HCT116 (cell line): Measurements from ENCODE around the gene PIGC. TPM values are rescaled to one million over a fixed set of nuclear protein-coding genes. Genes with fewer than 3 reads are reported as not detected.
A peak's percentile ranks its signal among the peaks of the same experiment; 100 is the strongest.

ENCODE experiments used
- ATAC-seq: fragments of 200-7000 bp; cut with Tn5 transposase; 2 replicates; pipeline ENCODE4 v1.9.1; 2020; ENCODE audit warnings: mild to moderate bottlenecking, moderate library complexity
- BruUV-seq: library from RNA; stranded (reverse); fragments of 400-500 nt; replicated peaks from 2 replicates; lab custom pipeline; 2021; lab: Mats Ljungman, UMichigan
- CTCF ChIA-PET: fragments of 300-600 bp; sonication (Branson Sonifier 250); formaldehyde crosslinking; loops from one replicate; lab custom pipeline; 2021; ENCODE audit warnings: antibody characterized with exemption; lab: Charles Lee
- POLR2A ChIA-PET: fragments of 300-600, 350-600 bp; sonication (Branson Sonifier 250); formaldehyde crosslinking; loops from one replicate; lab custom pipeline; 2021; ENCODE audit warnings: antibody characterized with exemption; lab: Charles Lee
- RAD21 ChIA-PET, 2 experiments: fragments of 300-600 bp; sonication (Branson Sonifier 250); formaldehyde crosslinking; loops; one replicate each; lab custom pipeline; 2023; ENCODE audit warnings: low total read pairs in 2 of 2; ENCODE audit not compliant: uncharacterized antibody in 2 of 2, unreplicated experiment in 2 of 2, low non-redundant PET in 1 of 2; lab: Charles Lee
- DNase-seq: peaks from one replicate; pipeline ENCODE4 v3.0.0-alpha.2; 2010; ENCODE audit warnings: low read depth, low spot score
- H2AFZ ChIP-seq: fragments of 200-600 bp; shearing (Covaris generic), sonication (generic); 2 replicates; pipeline ENCODE4 v1.6.1; 2017; ENCODE audit warnings: low read depth, mixed run types, mixed read lengths, antibody characterized with exemption, low read length; ENCODE audit not compliant: poor library complexity, severe bottlenecking
- H3K27ac ChIP-seq: 2 replicates; pipeline ENCODE4 v1.5.1; 2012; ENCODE audit warnings: low read depth, low read length
- H3K27me3 ChIP-seq: fragments of 200-600 bp; sonication (generic); 2 replicates; pipeline ENCODE4 v1.6.1; 2016; ENCODE audit warnings: mixed run types, low read length, mixed read lengths; ENCODE audit not compliant: insufficient read depth
- H3K36me3 ChIP-seq, 2 experiments: fragments of 200-500 bp in 1 of 2; fragments of 200-600 bp in 1 of 2; sonication (Bioruptor generic) in 1 of 2; sonication (generic) in 1 of 2; 2 replicates each; pipeline versions ENCODE4 v1.5.1 to v1.6.1; 2014 to 2016; ENCODE audit warnings: low read length in 2 of 2, inconsistent platforms in 1 of 2, mixed read lengths in 1 of 2, mixed run types in 1 of 2; ENCODE audit not compliant: insufficient read depth in 2 of 2, control insufficient read depth in 1 of 2
- H3K4me1 ChIP-seq, 2 experiments: fragments of 200-600 bp in 1 of 2; sonication (generic) in 1 of 2; 2 replicates each; pipeline versions ENCODE4 v1.5.1 to v1.6.1; 2012 to 2017; ENCODE audit warnings: low read length in 2 of 2, inconsistent platforms in 1 of 2, mild to moderate bottlenecking in 1 of 2, mixed read lengths in 1 of 2, mixed run types in 1 of 2, moderate library complexity in 1 of 2; ENCODE audit not compliant: insufficient read depth in 2 of 2, control insufficient read depth in 1 of 2
- H3K4me2 ChIP-seq: fragments of 200-600 bp; sonication (generic); 2 replicates; pipeline ENCODE4 v1.6.1; 2017; ENCODE audit warnings: mixed run types, low read length, mixed read lengths
- H3K4me3 ChIP-seq, 2 experiments: fragments of 200-600 bp in 1 of 2; sonication (generic) in 1 of 2; replicated peaks in 1 of 2; 2 replicates each; pipeline ENCODE4 v1.5.1; 2011 to 2016; ENCODE audit warnings: low read length in 2 of 2, control low read depth in 1 of 2, low read depth in 1 of 2, mild to moderate bottlenecking in 1 of 2, mixed read lengths in 1 of 2, mixed run types in 1 of 2
- H3K79me2 ChIP-seq: fragments of 200-600 bp; sonication (generic); 2 replicates; pipeline ENCODE4 v1.6.1; 2017; ENCODE audit warnings: mild to moderate bottlenecking, mixed run types, low read length, moderate library complexity, mixed read lengths; ENCODE audit not compliant: insufficient read depth
- H3K9ac ChIP-seq: fragments of 200-600 bp; sonication (generic); 2 replicates; pipeline ENCODE4 v1.6.1; 2016; ENCODE audit warnings: low read length, mixed read lengths
- H3K9me2 ChIP-seq: fragments of 200-600 bp; sonication (generic), shearing (Covaris generic); 2 replicates; pipeline ENCODE4 v1.6.1; 2017; ENCODE audit warnings: mixed run types, mild to moderate bottlenecking, moderate library complexity; ENCODE audit not compliant: insufficient read depth
- H3K9me3 ChIP-seq, 2 experiments: fragments of 200-500 bp in 1 of 2; fragments of 200-600 bp in 1 of 2; sonication (Bioruptor generic) in 1 of 2; sonication (generic) in 1 of 2; 2 replicates each; pipeline ENCODE4 v1.6.1; 2014 to 2017; ENCODE audit warnings: low read length in 2 of 2, mixed read lengths in 2 of 2, inconsistent platforms in 1 of 2, low read depth in 1 of 2, mild to moderate bottlenecking in 1 of 2, mixed run types in 1 of 2, moderate library complexity in 1 of 2; ENCODE audit not compliant: control insufficient read depth in 1 of 2, insufficient read depth in 1 of 2
- H4K20me1 ChIP-seq: fragments of 200-600 bp; sonication (generic), shearing (Covaris generic); 2 replicates; pipeline ENCODE4 v1.6.1; 2017; ENCODE audit warnings: mixed run types, mild to moderate bottlenecking, moderate library complexity; ENCODE audit not compliant: insufficient read depth
- CBX3 ChIP-seq: IDR thresholded peaks from 2 replicates; pipeline ENCODE4 v1.6.1; 2012; ENCODE audit warnings: low read depth
- CTCF ChIP-seq, 3 experiments: fragments of 200-600 bp in 1 of 3; sonication (generic) in 1 of 3; IDR thresholded peaks in 2 of 3; conservative IDR thresholded peaks in 1 of 3; 2 replicates each; pipeline ENCODE4 v1.5.1; 2012 to 2017; ENCODE audit warnings: low read depth in 2 of 3, low read length in 2 of 3, antibody characterized with exemption in 1 of 3, borderline replicate concordance in 1 of 3, control low read depth in 1 of 3, mild to moderate bottlenecking in 1 of 3, mixed read lengths in 1 of 3, mixed run types in 1 of 3, moderate library complexity in 1 of 3; ENCODE audit not compliant: insufficient read depth in 1 of 3
- EZH2phosphoT487 ChIP-seq: fragments of 200-600 bp; IDR thresholded peaks from 2 replicates; pipeline ENCODE4 v1.6.1; 2018; ENCODE audit warnings: antibody characterized with exemption, borderline replicate concordance
- FOSL1 ChIP-seq: IDR thresholded peaks from 2 replicates; pipeline ENCODE4 v1.6.1; 2012; ENCODE audit warnings: low read depth
- RAD21 ChIP-seq: IDR thresholded peaks from 2 replicates; pipeline ENCODE4 v1.6.1; 2012; ENCODE audit warnings: low read depth, mild to moderate bottlenecking
- SIN3A ChIP-seq: IDR thresholded peaks from 2 replicates; pipeline ENCODE4 v1.6.1; 2012; ENCODE audit warnings: low read depth
- SP1 ChIP-seq: IDR thresholded peaks from 2 replicates; pipeline ENCODE4 v1.6.1; 2012; ENCODE audit warnings: low read depth
- YY1 ChIP-seq: IDR thresholded peaks from 2 replicates; pipeline ENCODE4 v1.6.1; 2011; ENCODE audit warnings: low read length, low read depth, moderate library complexity, mild to moderate bottlenecking; ENCODE audit not compliant: insufficient replicate concordance; ENCODE audit errors: extremely low read depth
- intact Hi-C: fragments of 100-400 bp; cut with micrococcal nuclease; formaldehyde crosslinking; loops from 2 replicates; pipeline ENCODE4 v1.10.0; 2022
- total RNA-seq: library from RNA; stranded (reverse); gene quantifications from one replicate; pipeline ENCODE4 v1.2.1, GENCODE V29; 2021; ENCODE audit not compliant: unreplicated experiment

PIGC gene
- total RNA-seq, 1 experiment from 2014 or later = 11.9 TPM

GRCh38 chr1:172400722-172401105, 43.2 kb downstream of the PIGC start (continued):
- TF ChIP-seq YY1 = no peak
- no peak for TF ChIP-seq EZH2phosphoT487

- POLR2A ChIA-PET = interaction anchor here (1.2 kb wide), 1 partner anchor 398 kb away, joined by 3 read pairs; no protein-coding TSS in a partner anchor
- BruUV-seq = no TSS peak
- no peak; the same call in 1 of the 2 replicates for ATAC-seq
- peaks cover 5% of the 10 kb centered on the region; the same call in 1 of the 2 replicates for H3K27me3 ChIP-seq
- H3K9ac ChIP-seq = no peak overlapping the region
- no peak overlapping the region for H2AFZ ChIP-seq
- DNase-seq = no peak
- H4K20me1 ChIP-seq = no peaks in the 10 kb centered on the region
- RAD21 ChIA-PET = no interaction called here
- H3K9me3 ChIP-seq = no peaks in the 10 kb centered on the region
- H3K27ac ChIP-seq = no peak overlapping the region
- no peak overlapping the region for H3K4me3 ChIP-seq
- TF ChIP-seq SP1 (no peak), CTCF (IDR thresholded peaks at IDR 0.05 in 2 of 3, conservative IDR thresholded peaks at IDR 0.05 in 1 of 3; ENCODE audit: borderline replicate concordance in 1 of 3, insufficient read depth in 1 of 3, low read depth in 2 of 3, low read length in 2 of 3) (no peak), SIN3A (no peak), CBX3 (no peak), RAD21 (no peak), FOSL1 (no peak)
- intact Hi-C loops = loop anchor here (1.0 to 5.0 kb wide), 4 partner anchors 265 to 598 kb away; no protein-coding TSS in a partner anchor
- H3K4me2 ChIP-seq = peak overlapping the region; percentile 65; the same call in 1 of the 2 replicates
- H3K36me3 ChIP-seq = no peaks in the 10 kb centered on the region
- H3K4me1 ChIP-seq = peaks cover 5 to 9% of the 10 kb centered on the region in 2 experiments; a peak in 3 of 4 replicates
- CTCF ChIA-PET = interaction anchor here (0.6 to 1.4 kb wide), 31 partner anchors 8 to 599 kb away, joined by 3 to 34 read pairs (median 4); no protein-coding TSS in a partner anchor
- no peaks in the 10 kb centered on the region for H3K9me2 ChIP-seq
- H3K79me2 ChIP-seq = no peaks in the 10 kb centered on the region
Observed at GRCh38 chr1:172399756-172400721, 43.8 kb downstream of the PIGC start.
